Lung microvascular endothelial cell (primary cell): ENCODE data around the gene ZIC1. TPM values are rescaled to one million over a fixed set of nuclear protein-coding genes. Genes with fewer than 3 reads are reported as not detected.

Experiments
- DNase-seq, 2 donors: peaks; one replicate each; pipeline versions ENCODE4 v3.0.0 to v3.0.0-alpha.2; 2010; ENCODE audit warnings: low read depth in 2 of 2
- total RNA-seq: library from RNA; depleted of rRNA; stranded (reverse); fragments of >200 nt; gene quantifications from 2 replicates; pipeline ENCODE4 v1.2.1, GENCODE V29; 2014

The ZIC1 gene
- total RNA-seq, 1 donor from 2014 or later, result not detected

- no peak for DNase-seq
Observed at GRCh38 chr3:147395899-147396711, 13.1 kb upstream of the ZIC1 start.

GRCh38 chr3:147396712-147397046 is 12.5 kb upstream of the ZIC1 start:
- DNase-seq, result no peak

- no peak for DNase-seq
Observed at GRCh38 chr3:147397155-147397874, 11.8 kb upstream of the ZIC1 start.

GRCh38 chr3:147397875-147398812 is 11.0 kb upstream of the ZIC1 start:
- DNase-seq, result no peak

GRCh38 chr3:147398813-147399534 is 10.2 kb upstream of the ZIC1 start:
- DNase-seq, result no peak

GRCh38 chr3:147400111-147400510 is 9.1 kb upstream of the ZIC1 start:
- no peak for DNase-seq

- DNase-seq, result no peak
Observed at GRCh38 chr3:147400999-147401398, 8.2 kb upstream of the ZIC1 start.

- no peak for DNase-seq
Observed at GRCh38 chr3:147401421-147401820, 7.7 kb upstream of the ZIC1 start.

- DNase-seq, result no peak
Observed at GRCh38 chr3:147402159-147402558, 7.0 kb upstream of the ZIC1 start.

GRCh38 chr3:147403511-147403910 is 5.7 kb upstream of the ZIC1 start:
- DNase-seq, result no peak

GRCh38 chr3:147404000-147404799 is 5.0 kb upstream of the ZIC1 start:
- no peak for DNase-seq

- DNase-seq, result no peak
Observed at GRCh38 chr3:147404800-147405230, 4.3 kb upstream of the ZIC1 start.

- no peak for DNase-seq
Observed at GRCh38 chr3:147405231-147406027, 3.7 kb upstream of the ZIC1 start.

GRCh38 chr3:147406028-147406931 is 2.9 kb upstream of the ZIC1 start, which contains the start of gene ZIC4:
TSS of gene ZIC4 (minus strand) at chr3:147406543. CDS start at chr3:147402797, 3,746 bp downstream.
- DNase-seq, result no peak

- no peak for DNase-seq
Observed at GRCh38 chr3:147407114-147407497, 2.1 kb upstream of the ZIC1 start.

- DNase-seq, result no peak
Observed at GRCh38 chr3:147407498-147408187, 1.5 kb upstream of the ZIC1 start.

- DNase-seq, result no peak
Observed at GRCh38 chr3:147408188-147409100, 721 bp upstream of the ZIC1 start.
